Measurements from ENCODE around the gene IL17RE. TPM values are rescaled to one million over a fixed set of nuclear protein-coding genes. Genes with fewer than 3 reads are reported as not detected.

Gene IL17RE
- total RNA-seq, 4 donors from 2014 or later = 5.9 to 27.9 (median 14.2) TPM

DNA sequence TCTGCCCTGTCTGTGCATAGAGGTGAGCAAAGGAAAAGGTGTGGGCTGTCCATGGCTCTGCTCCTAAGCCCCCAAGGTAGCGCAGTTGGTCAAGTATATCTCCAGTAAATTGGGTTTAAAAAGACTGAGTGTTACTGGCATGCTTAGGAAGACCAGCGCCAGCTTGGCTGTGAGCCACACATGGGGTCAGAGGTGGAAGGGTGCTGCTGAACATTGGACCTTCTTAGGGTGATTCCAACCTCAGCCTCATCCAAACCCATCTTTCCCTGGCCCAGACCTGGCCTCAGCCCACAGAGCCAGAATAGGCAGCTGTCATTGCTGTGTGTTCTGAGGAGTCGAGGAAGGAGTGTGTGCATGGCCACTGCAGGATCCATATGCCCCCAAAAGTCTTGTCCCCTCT lies 5.6 kb downstream of the IL17RE start:
- TF ChIP-seq CTCF (IDR thresholded peaks at IDR 0.05; ENCODE audit: low read depth) = no peak

DNA sequence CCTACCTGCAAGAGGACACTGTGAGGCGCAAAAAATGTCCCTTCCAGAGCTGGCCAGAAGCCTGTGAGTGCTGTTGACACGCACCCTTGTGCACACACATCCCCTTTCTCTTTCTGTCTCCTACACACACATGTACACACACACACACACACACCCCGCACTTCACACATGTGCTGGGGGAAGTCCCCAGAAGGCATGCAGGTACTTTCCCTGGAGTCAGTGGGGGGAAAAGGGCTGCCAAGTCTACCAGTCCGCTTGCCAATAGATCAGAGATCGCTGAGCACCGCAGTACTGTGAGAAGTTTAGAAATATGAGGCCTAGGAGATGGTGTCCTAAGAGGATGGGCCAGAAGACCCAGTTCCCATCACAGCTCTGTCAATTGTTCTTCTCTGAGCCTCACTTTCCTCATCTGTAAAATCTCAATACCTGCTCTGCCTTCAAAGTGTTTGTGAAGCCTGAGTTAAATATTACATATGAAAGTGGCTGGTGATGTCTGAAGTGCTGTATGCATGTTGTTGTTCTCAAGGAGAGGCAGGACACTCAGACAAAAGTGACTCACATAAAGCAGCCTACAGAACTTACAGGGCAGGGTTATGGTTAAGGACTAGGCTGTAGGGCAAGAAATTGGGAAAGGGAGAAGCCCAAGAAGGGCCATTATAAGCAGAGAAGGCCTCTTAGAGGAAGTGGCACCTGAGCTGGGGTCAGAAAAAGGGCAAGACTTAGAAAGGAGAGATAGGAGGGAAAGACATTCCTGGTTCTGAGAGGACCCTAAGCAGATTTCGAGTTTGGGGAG lies 6.8 kb downstream of the IL17RE start:
- TF ChIP-seq CTCF (IDR thresholded peaks at IDR 0.05; ENCODE audit: low read depth) = no peak

GRCh38 chr3:9911863-9912262 lies 9.2 kb downstream of the IL17RE start:
- no peak for TF ChIP-seq CTCF (IDR thresholded peaks at IDR 0.05; ENCODE audit: low read depth)

DNA sequence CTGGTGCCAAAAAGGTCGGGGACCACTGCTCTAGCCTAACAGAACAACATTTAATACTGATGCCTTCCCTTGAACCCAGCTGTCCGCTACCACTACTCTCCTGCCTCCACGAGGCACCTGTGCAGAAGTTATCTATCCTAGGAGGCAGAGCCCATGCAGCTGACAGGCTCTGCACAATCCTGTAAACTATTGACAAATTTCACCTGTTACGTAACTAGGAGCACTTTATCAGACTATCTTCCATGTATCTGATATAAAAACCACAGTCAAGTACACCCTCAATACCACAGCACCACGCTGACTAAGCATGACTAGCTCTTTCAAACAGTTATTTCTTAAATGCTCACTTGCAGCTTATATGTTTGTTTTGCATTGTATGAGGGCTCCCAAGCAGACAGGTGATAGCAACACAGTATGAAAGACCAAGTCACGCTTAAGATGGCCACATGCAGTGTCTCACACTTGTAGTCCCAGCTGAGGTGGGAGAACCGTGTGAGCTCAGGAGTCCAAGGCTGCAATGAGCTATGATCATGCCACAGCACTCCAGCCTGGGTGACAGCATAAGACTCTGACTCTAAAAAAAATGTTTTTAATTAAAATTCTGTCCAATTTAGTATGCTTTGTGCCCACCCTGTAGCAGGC lies 9.8 kb downstream of the IL17RE start:
- no peak for TF ChIP-seq CTCF (IDR thresholded peaks at IDR 0.05; ENCODE audit: low read depth)

DNA sequence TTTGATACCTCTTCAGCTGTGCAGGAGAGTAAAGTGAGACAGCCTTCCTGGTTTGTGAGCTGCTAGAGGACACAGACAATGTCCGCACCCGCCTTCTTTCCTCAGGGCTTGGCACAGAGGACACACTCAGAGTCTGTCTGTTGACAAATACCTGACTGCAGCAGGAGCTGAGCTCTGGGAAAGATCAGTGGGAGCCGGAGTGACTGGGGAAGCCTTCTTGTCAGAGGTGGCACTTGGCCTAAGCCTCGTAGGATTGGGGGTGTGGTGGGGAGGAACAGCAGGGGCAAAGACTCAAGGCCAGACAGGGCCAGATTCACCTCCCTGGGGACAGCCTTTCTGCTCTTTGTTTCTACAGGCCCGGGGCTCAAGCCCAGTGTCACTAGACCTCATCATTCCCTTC lies 11.0 kb downstream of the IL17RE start:
- no peak for TF ChIP-seq CTCF (IDR thresholded peaks at IDR 0.05; ENCODE audit: low read depth)

GRCh38 chr3:9914011-9914410 lies 11.4 kb downstream of the IL17RE start:
- TF ChIP-seq CTCF (IDR thresholded peaks at IDR 0.05; ENCODE audit: low read depth) = no peak

- no peak for TF ChIP-seq CTCF (IDR thresholded peaks at IDR 0.05; ENCODE audit: low read depth)
Measured at GRCh38 chr3:9914559-9915253, 12.1 kb downstream of the IL17RE start.

Measured in subcutaneous adipose tissue (tissue), 4 donors.